Nephron (organoid): Measurements from ENCODE around the gene EFCAB13.

Experiments
- H3K27ac Mint-ChIP-seq, 3 experiments: 2 replicates each; pipeline ENCODE4 v1.8.0; 2020; ENCODE audit warnings: mixed read lengths in 3 of 3, mild to moderate bottlenecking in 2 of 3, moderate library complexity in 1 of 3
- H3K27me3 Mint-ChIP-seq: 2 replicates; pipeline ENCODE4 v1.8.0; 2021; ENCODE audit warnings: low read depth, mild to moderate bottlenecking, moderate library complexity, mixed read lengths
- H3K36me3 Mint-ChIP-seq: 2 replicates; pipeline ENCODE4 v1.8.0; 2020; ENCODE audit warnings: low read depth, mixed read lengths
- H3K4me1 Mint-ChIP-seq: 2 replicates; pipeline ENCODE4 v1.8.0; 2020; ENCODE audit warnings: mixed read lengths
- H3K4me3 Mint-ChIP-seq, 3 experiments: 2 replicates each; pipeline ENCODE4 v1.8.0; 2020; ENCODE audit warnings: mild to moderate bottlenecking in 3 of 3, mixed read lengths in 3 of 3, moderate library complexity in 2 of 3
- H3K9me3 Mint-ChIP-seq: 2 replicates; pipeline ENCODE4 v1.8.0; 2020; ENCODE audit warnings: mixed read lengths
- CTCF ChIP-seq, 3 experiments: fragments of 200-600 bp; sonication (generic); IDR thresholded peaks; one replicate each; pipeline ENCODE4 v1.5.0; 2021; ENCODE audit warnings: antibody characterized with exemption in 3 of 3; ENCODE audit not compliant: unreplicated experiment in 3 of 3

EFCAB13 gene

GRCh38 chr17:47276868-47277267 is 46.9 kb upstream of the EFCAB13 start:
- no peak for TF ChIP-seq CTCF (IDR thresholded peaks at IDR 0.05; ENCODE audit: unreplicated experiment in 3 of 3)
- peak overlapping the region; percentile 94 to 99 (median 99) for H3K27ac Mint-ChIP-seq
- H3K36me3 Mint-ChIP-seq = no peaks in the 10 kb centered on the region
- H3K27me3 Mint-ChIP-seq = no peaks in the 10 kb centered on the region
- peak overlapping the region in 2 of 3 experiments; percentile 2 to 20 for H3K4me3 Mint-ChIP-seq
- no peaks in the 10 kb centered on the region for H3K9me3 Mint-ChIP-seq
- H3K4me1 Mint-ChIP-seq = peaks cover 67% of the 10 kb centered on the region

GRCh38 chr17:47277921-47278320 is 45.8 kb upstream of the EFCAB13 start:
- Mint-ChIP-seq H3K36me3 (no peaks in the 10 kb centered on the region), H3K4me1 (peaks cover 67% of the 10 kb centered on the region), H3K27ac (peak overlapping the region; percentile 38 to 99 (median 94)), H3K27me3 (no peaks in the 10 kb centered on the region), H3K4me3 (no peak overlapping the region), H3K9me3 (no peaks in the 10 kb centered on the region)
- TF ChIP-seq CTCF (IDR thresholded peaks at IDR 0.05; ENCODE audit: unreplicated experiment in 3 of 3) = no peak

- H3K27me3 Mint-ChIP-seq = no peaks in the 10 kb centered on the region
- no peaks in the 10 kb centered on the region for H3K36me3 Mint-ChIP-seq
- peaks cover 64% of the 10 kb centered on the region for H3K4me1 Mint-ChIP-seq
- peak overlapping the region in 1 of 3 experiments; percentile 4 for H3K4me3 Mint-ChIP-seq
- no peaks in the 10 kb centered on the region for H3K9me3 Mint-ChIP-seq
- TF ChIP-seq CTCF (IDR thresholded peaks at IDR 0.05; ENCODE audit: unreplicated experiment in 3 of 3) = no peak
- peak overlapping the region; percentile 93 to 99 (median 93) for H3K27ac Mint-ChIP-seq
Measured at GRCh38 chr17:47278561-47278960, 45.2 kb upstream of the EFCAB13 start.

- Mint-ChIP-seq H3K27ac (peak overlapping the region; percentile 93 to 99 (median 93)), H3K4me3 (peak overlapping the region in 2 of 3 experiments; percentile 4 to 20), H3K9me3 (no peaks in the 10 kb centered on the region), H3K36me3 (no peaks in the 10 kb centered on the region), H3K27me3 (no peaks in the 10 kb centered on the region), H3K4me1 (peaks cover 57% of the 10 kb centered on the region)
- TF ChIP-seq CTCF (IDR thresholded peaks at IDR 0.05; ENCODE audit: unreplicated experiment in 3 of 3) = no peak
Measured at GRCh38 chr17:47279062-47279801, 44.5 kb upstream of the EFCAB13 start.

- Mint-ChIP-seq H3K4me1 (peaks cover 48% of the 10 kb centered on the region), H3K4me3 (no peak overlapping the region), H3K27ac (peak overlapping the region; percentile 93 to 99 (median 93)), H3K27me3 (no peaks in the 10 kb centered on the region), H3K9me3 (no peaks in the 10 kb centered on the region), H3K36me3 (no peaks in the 10 kb centered on the region)
- no peak for TF ChIP-seq CTCF (IDR thresholded peaks at IDR 0.05; ENCODE audit: unreplicated experiment in 3 of 3)
Measured at GRCh38 chr17:47280072-47280811, 43.5 kb upstream of the EFCAB13 start.
